Measurements from ENCODE around the gene SEC14L6. TPM values are rescaled to one million over a fixed set of nuclear protein-coding genes. Genes with fewer than 3 reads are reported as not detected.
"Not testable (repeated sequence)": the region's sequence is repeated elsewhere in the genome, so short reads cannot be mapped to it uniquely, and the experiment has no call there.

The SEC14L6 gene
- total RNA-seq, 1 donor from 2014 or later = not detected

GRCh38 chr22:30557243-30557642, 10.7 kb upstream of the SEC14L6 start:
- H3K4me3 ChIP-seq = no peak overlapping the region
- no peaks in the 10 kb centered on the region for H3K27me3 ChIP-seq
- intact Hi-C loops (cut with DNase I) = no loop called here
- H3K9me3 ChIP-seq = no peaks in the 10 kb centered on the region
- H3K27ac ChIP-seq = no peak overlapping the region
- no peak for TF ChIP-seq POLR2AphosphoS5 (IDR thresholded peaks at IDR 0.05; ENCODE audit: insufficient read depth in 1 of 2, low read depth in 1 of 2)
- no peak for TF ChIP-seq POLR2A (IDR thresholded peaks at IDR 0.05)
- TF ChIP-seq, protein P1, sequence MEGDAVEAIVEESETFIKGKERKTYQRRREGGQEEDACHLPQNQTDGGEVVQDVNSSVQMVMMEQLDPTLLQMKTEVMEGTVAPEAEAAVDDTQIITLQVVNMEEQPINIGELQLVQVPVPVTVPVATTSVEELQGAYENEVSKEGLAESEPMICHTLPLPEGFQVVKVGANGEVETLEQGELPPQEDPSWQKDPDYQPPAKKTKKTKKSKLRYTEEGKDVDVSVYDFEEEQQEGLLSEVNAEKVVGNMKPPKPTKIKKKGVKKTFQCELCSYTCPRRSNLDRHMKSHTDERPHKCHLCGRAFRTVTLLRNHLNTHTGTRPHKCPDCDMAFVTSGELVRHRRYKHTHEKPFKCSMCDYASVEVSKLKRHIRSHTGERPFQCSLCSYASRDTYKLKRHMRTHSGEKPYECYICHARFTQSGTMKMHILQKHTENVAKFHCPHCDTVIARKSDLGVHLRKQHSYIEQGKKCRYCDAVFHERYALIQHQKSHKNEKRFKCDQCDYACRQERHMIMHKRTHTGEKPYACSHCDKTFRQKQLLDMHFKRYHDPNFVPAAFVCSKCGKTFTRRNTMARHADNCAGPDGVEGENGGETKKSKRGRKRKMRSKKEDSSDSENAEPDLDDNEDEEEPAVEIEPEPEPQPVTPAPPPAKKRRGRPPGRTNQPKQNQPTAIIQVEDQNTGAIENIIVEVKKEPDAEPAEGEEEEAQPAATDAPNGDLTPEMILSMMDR (IDR thresholded peaks at IDR 0.05) = no peak
- no peaks in the 10 kb centered on the region for H3K4me1 ChIP-seq
- DNase-seq (ENCODE audit: extremely low spot score in 2 of 2) = no peak
- H3K36me3 ChIP-seq = no peaks in the 10 kb centered on the region

DNA sequence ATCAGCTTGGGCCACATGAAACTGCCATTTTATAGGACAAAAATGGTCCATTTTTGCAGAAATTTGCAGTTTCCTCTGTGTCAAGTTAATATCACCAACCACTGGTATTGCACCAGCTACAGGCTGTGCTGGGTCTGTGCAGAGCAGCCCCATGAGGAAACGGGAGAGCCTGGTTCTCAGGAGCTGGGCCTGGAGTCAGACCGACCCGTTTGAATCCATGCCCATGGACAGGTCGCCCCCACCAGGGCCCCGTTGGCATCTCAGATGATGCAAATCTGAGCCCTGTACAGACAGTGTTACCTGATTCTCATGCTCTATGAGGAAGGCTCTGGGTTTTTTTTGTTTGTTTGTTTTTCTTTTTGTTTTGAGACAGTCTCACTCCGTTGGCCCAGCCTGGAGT, 9.8 kb upstream of the SEC14L6 start:
- Histone ChIP-seq H3K27ac (no peak overlapping the region), H3K27me3 (no peaks in the 10 kb centered on the region), H3K36me3 (no peaks in the 10 kb centered on the region), H3K4me1 (no peaks in the 10 kb centered on the region), H3K4me3 (no peak overlapping the region), H3K9me3 (no peaks in the 10 kb centered on the region)
- no peak for DNase-seq (ENCODE audit: extremely low spot score in 2 of 2)
- TF ChIP-seq, protein P1 (IDR thresholded peaks at IDR 0.05) = no peak
- TF ChIP-seq POLR2AphosphoS5 (IDR thresholded peaks at IDR 0.05; ENCODE audit: insufficient read depth in 1 of 2, low read depth in 1 of 2) = no peak
- TF ChIP-seq POLR2A (IDR thresholded peaks at IDR 0.05) = no peak
- intact Hi-C loops (cut with DNase I) = no loop called here

- no peaks in the 10 kb centered on the region for H3K36me3 ChIP-seq
- no peak overlapping the region for H3K27ac ChIP-seq
- no peaks in the 10 kb centered on the region for H3K4me1 ChIP-seq
- TF ChIP-seq POLR2A (IDR thresholded peaks at IDR 0.05) = no peak
- TF ChIP-seq, protein P1 (IDR thresholded peaks at IDR 0.05) = no peak
- no peak for TF ChIP-seq POLR2AphosphoS5 (IDR thresholded peaks at IDR 0.05; ENCODE audit: insufficient read depth in 1 of 2, low read depth in 1 of 2)
- DNase-seq (ENCODE audit: extremely low spot score in 2 of 2) = no peak
- no peaks in the 10 kb centered on the region for H3K27me3 ChIP-seq
- intact Hi-C loops (cut with DNase I) = no loop called here
- no peak overlapping the region for H3K4me3 ChIP-seq
- no peaks in the 10 kb centered on the region for H3K9me3 ChIP-seq
Measured at GRCh38 chr22:30555282-30556210, 9.0 kb upstream of the SEC14L6 start.

GRCh38 chr22:30553971-30554370, 7.4 kb upstream of the SEC14L6 start:
- no peak overlapping the region for H3K27ac ChIP-seq
- DNase-seq (ENCODE audit: extremely low spot score in 2 of 2) = no peak
- no peaks in the 10 kb centered on the region for H3K27me3 ChIP-seq
- no peak for TF ChIP-seq POLR2AphosphoS5 (IDR thresholded peaks at IDR 0.05; ENCODE audit: insufficient read depth in 1 of 2, low read depth in 1 of 2)
- TF ChIP-seq, protein P1 (IDR thresholded peaks at IDR 0.05) = no peak
- TF ChIP-seq POLR2A (IDR thresholded peaks at IDR 0.05) = no peak
- H3K4me1 ChIP-seq = no peaks in the 10 kb centered on the region
- no peaks in the 10 kb centered on the region for H3K9me3 ChIP-seq
- H3K36me3 ChIP-seq = no peaks in the 10 kb centered on the region
- intact Hi-C loops (cut with DNase I) = no loop called here
- no peak overlapping the region for H3K4me3 ChIP-seq

DNA sequence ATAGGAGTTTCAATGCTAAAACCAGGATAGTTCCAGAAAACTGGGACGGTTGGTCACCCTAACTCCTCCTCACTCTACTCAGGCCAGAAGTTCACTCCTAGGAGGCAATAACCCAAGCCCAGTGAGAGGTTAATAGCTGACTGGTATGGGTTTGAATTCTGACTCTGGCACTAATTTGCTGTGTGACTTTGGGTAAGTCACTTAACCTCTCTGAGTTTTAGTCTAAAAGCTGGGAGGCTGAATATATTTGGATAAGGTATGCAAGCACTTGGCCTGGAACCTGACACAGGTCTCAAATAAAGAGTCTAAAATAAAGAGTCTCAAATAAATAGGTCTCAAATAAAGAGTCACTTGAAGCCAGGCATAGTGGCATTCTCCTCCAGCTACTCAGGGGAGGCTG, 6.2 kb upstream of the SEC14L6 start:
- TF ChIP-seq POLR2A (IDR thresholded peaks at IDR 0.05) = no peak
- no peak for TF ChIP-seq POLR2AphosphoS5 (IDR thresholded peaks at IDR 0.05; ENCODE audit: insufficient read depth in 1 of 2, low read depth in 1 of 2)
- TF ChIP-seq, protein P1 (IDR thresholded peaks at IDR 0.05) = no peak
- Histone ChIP-seq H3K27ac (no peak overlapping the region), H3K4me3 (no peak overlapping the region), H3K9me3 (no peaks in the 10 kb centered on the region), H3K36me3 (no peaks in the 10 kb centered on the region), H3K27me3 (no peaks in the 10 kb centered on the region), H3K4me1 (no peaks in the 10 kb centered on the region)
- no peak for DNase-seq (ENCODE audit: extremely low spot score in 2 of 2)
- intact Hi-C loops (cut with DNase I) = no loop called here

- DNase-seq (ENCODE audit: extremely low spot score in 2 of 2); H3K36me3 ChIP-seq; H3K4me1 ChIP-seq; H3K27me3 ChIP-seq; H3K27ac ChIP-seq; H3K4me3 ChIP-seq; H3K9me3 ChIP-seq; intact Hi-C loops (cut with DNase I): not testable (repeated sequence)
Measured at GRCh38 chr22:30551813-30552212, 5.3 kb upstream of the SEC14L6 start.
